Lower leg skin (tissue), 4 donors: Measurements from ENCODE around the gene ULK1. TPM values are rescaled to one million over a fixed set of nuclear protein-coding genes. Genes with fewer than 3 reads are reported as not detected.

ENCODE experiments used
- DNase-seq, 2 donors: peaks; one replicate each; pipeline ENCODE4 v3.0.0-alpha.2; 2019; ENCODE audit warnings: low spot score in 2 of 2
- H3K4me3 ChIP-seq: fragments of 200-600 bp; sonication (generic); 2 replicates; pipeline ENCODE4 v1.5.1; 2017; ENCODE audit warnings: mild to moderate bottlenecking, low read depth; ENCODE audit not compliant: poor library complexity, severe bottlenecking
- POLR2A ChIP-seq, 2 donors: fragments of 450-650 bp; IDR thresholded peaks; one replicate each; pipeline ENCODE4 v1.6.1; 2016 to 2017; ENCODE audit warnings: antibody characterized with exemption in 2 of 2, mild to moderate bottlenecking in 1 of 2, moderate library complexity in 1 of 2
- WGBS, 2 donors: methylation state at CpG; one replicate each; pipeline ENCODE4 v1.1.5; 2018; 5-methylcytosine and 5-hydroxymethylcytosine counted together
- intact Hi-C: fragments of 100-400 bp; cut with DNase I; formaldehyde crosslinking; loops from one replicate; pipeline ENCODE4 v1.15.0; 2023; ENCODE audit warnings: low total_unique reads
- total RNA-seq, 4 donors: library from RNA; depleted of rRNA; stranded (reverse); fragments of >200 nt; gene quantifications; one replicate each; pipeline ENCODE4 v1.1.0, GENCODE V29; 2016
- TF ChIP-seq, protein P1 (sequence below), 3 donors: fragments of 450-650 bp; IDR thresholded peaks; one replicate each; pipeline ENCODE4 v1.5.1; 2016; ENCODE audit warnings: antibody characterized with exemption in 3 of 3, mild to moderate bottlenecking in 3 of 3, moderate library complexity in 2 of 3

Gene ULK1
- total RNA-seq, 4 donors from 2014 or later, result 42.8 to 117 (median 46.1) TPM

GRCh38 chr12:131915823-131916222, 21.4 kb downstream of the ULK1 start:
- DNase-seq, result no peak
- 93 to 95% methylated on average over 18 to 21 of the region's 21 CpGs for WGBS, 2 donors
- TF ChIP-seq, protein P1, sequence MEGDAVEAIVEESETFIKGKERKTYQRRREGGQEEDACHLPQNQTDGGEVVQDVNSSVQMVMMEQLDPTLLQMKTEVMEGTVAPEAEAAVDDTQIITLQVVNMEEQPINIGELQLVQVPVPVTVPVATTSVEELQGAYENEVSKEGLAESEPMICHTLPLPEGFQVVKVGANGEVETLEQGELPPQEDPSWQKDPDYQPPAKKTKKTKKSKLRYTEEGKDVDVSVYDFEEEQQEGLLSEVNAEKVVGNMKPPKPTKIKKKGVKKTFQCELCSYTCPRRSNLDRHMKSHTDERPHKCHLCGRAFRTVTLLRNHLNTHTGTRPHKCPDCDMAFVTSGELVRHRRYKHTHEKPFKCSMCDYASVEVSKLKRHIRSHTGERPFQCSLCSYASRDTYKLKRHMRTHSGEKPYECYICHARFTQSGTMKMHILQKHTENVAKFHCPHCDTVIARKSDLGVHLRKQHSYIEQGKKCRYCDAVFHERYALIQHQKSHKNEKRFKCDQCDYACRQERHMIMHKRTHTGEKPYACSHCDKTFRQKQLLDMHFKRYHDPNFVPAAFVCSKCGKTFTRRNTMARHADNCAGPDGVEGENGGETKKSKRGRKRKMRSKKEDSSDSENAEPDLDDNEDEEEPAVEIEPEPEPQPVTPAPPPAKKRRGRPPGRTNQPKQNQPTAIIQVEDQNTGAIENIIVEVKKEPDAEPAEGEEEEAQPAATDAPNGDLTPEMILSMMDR (IDR thresholded peaks at IDR 0.05), result no peak
- TF ChIP-seq POLR2A (IDR thresholded peaks at IDR 0.05), result no peak
- intact Hi-C loops, result no loop called here
- no peak overlapping the region for H3K4me3 ChIP-seq

DNA sequence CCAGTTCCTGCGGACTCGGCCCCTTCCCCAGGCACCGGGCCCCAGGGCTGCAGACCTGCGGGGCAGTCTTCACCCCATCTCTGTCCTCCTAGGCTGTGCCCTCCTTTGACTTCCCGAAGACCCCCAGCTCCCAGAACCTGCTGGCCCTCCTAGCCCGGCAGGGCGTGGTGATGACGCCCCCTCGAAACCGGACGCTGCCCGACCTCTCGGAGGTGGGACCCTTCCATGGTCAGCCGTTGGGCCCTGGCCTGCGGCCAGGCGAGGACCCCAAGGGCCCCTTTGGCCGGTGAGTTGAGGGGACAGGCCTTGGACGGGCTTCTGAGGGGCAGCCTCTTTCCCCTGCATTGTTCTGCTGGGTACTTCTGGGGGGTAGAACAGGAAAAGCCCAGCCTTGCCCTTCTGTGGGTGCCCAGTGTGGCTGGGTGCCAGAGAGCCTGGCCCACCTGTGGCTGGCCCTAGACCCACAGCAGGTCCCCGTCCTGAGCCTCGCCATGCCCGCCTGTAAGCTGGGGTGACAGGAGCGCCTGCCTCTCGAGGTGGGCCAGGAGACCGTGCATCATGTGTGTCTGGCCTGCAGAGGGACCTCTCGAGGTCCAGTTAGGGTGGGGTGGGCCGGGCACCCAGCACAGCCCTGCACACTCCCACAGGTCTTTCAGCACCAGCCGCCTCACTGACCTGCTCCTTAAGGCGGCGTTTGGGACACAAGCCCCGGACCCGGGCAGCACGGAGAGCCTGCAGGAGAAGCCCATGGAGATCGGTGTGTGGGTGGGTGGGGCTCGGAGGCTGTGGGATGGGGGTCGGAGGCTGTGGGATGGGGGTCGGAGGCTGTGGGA, 22.1 kb downstream of the ULK1 start:
- TF ChIP-seq, protein P1 (IDR thresholded peaks at IDR 0.05), result no peak
- no peak for TF ChIP-seq POLR2A (IDR thresholded peaks at IDR 0.05)
- intact Hi-C loops, result no loop called here
- 89 to 92% methylated on average over 31 to 35 of the region's 36 CpGs for WGBS, 2 donors
- DNase-seq, result no peak
- no peak overlapping the region for H3K4me3 ChIP-seq

GRCh38 chr12:131917139-131917710, 22.8 kb downstream of the ULK1 start:
- WGBS, 2 donors, result 83% methylated on average over 13 to 23 of the region's 31 CpGs
- DNase-seq, result no peak
- no peak overlapping the region for H3K4me3 ChIP-seq
- TF ChIP-seq, protein P1 (IDR thresholded peaks at IDR 0.05), result no peak
- TF ChIP-seq POLR2A (IDR thresholded peaks at IDR 0.05), result no peak
- intact Hi-C loops, result no loop called here

DNA sequence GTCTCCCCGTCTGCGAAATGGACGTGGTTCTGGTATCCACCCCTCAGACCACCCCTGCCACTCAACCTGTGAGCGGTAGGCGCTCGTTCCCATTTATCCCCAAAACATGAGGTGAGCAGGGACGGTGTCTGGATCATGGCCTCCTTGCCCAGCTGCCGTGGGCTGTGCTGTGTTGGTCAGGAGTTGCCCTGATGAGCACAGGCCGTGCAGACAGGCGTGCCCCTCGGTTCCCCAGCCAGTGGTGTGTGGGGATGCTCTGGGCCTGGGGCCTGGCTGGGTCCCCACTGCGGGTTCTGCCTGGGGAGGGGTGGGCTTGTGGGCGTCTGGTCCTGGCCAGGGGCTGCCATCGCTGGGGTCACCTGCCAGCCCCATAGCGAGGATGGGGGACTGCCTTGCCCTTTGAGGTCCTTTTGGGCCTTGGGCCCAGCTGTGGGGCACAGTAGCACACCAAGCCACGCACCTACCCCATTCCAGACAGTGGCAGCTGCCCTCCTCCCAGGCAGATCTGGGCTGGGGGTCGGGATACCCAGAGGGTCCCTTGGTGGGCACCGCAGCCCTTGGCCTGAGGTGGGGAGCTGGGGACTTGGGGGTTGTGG, 23.4 kb downstream of the ULK1 start:
- TF ChIP-seq, protein P1 (IDR thresholded peaks at IDR 0.05), result no peak
- DNase-seq, result peak in 1 of 2 donors; percentile 81
- WGBS, 2 donors, result 92 to 93% methylated on average over 15 to 17 of the region's 18 CpGs
- intact Hi-C loops, result no loop called here
- H3K4me3 ChIP-seq, result no peak overlapping the region

- intact Hi-C loops, result no loop called here
- WGBS, 2 donors, result 84 to 87% methylated on average over 13 to 16 of the region's 20 CpGs
- peak in 1 of 2 donors; percentile 79 for DNase-seq
- H3K4me3 ChIP-seq, result no peak overlapping the region
- no peak for TF ChIP-seq POLR2A (IDR thresholded peaks at IDR 0.05)
- TF ChIP-seq, protein P1 (IDR thresholded peaks at IDR 0.05), result no peak
Measured at GRCh38 chr12:131918311-131919050, 24.1 kb downstream of the ULK1 start.
